Fibroblast of skin of right quadriceps (primary cell): ENCODE measurements around the gene KRR1.

Experiments used
- DNase-seq: peaks from one replicate; pipeline ENCODE4 v3.0.0-alpha.2; 2013

The KRR1 gene

GRCh38 chr12:75511116-75512048 lies at the start of gene KRR1:
Gene KRR1 (minus strand): TSS chr12:75511609. CDS start chr12:75511597, 12 bp downstream.
- peak; percentile 99 for DNase-seq

GRCh38 chr12:75560167-75560566 lies 48.8 kb upstream of the KRR1 start:
- DNase-seq = peak; percentile 55

DNA sequence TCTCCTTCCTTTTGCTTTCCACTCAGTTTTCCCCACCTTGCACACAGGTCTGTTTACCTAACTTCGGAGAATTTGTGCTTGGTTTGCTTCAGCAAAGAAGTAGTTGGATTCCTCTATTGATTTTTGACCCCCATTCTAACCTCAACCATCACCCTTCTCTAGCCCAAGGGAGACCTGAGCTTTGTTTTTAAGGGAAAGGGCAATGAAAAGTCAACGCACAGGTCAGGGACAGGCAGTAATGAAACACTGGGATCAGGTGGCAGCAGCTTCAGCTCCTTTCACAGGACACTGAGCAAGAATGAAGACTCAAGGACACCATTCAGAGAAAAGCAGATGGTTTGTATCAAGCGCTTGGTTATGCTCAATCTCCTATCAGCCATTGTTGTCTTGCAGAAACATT lies 46.9 kb upstream of the KRR1 start:
- DNase-seq = no peak

DNA sequence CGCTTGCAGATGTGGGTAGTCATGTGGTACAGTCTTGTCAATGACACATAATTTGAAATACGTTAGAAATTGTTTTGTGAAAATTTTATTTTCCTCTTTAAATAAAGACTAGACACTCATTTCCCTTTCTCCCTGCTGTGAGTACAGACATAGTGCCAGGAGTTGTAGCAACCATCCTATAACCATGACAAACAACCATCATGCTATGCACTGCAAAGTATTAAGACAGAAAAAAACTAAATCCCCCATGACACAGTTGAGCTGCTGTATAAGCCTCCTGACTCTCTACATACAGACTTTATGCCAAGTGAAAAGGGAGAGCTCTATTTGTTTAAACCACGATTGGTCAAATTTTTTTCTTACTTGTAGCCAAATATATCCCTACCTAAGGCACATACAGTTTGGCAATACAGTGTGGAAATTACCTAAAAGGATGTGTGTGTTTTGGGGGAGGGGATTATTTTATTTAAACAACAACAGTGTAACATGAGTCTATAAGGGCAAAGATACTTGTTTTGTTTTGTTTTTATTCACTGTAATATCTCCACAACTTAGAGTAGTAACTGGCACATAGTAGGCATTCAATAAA lies 45.0 kb upstream of the KRR1 start:
- DNase-seq = peak; percentile 23

GRCh38 chr12:75554556-75554880 lies 43.1 kb upstream of the KRR1 start:
- DNase-seq = no peak

DNA sequence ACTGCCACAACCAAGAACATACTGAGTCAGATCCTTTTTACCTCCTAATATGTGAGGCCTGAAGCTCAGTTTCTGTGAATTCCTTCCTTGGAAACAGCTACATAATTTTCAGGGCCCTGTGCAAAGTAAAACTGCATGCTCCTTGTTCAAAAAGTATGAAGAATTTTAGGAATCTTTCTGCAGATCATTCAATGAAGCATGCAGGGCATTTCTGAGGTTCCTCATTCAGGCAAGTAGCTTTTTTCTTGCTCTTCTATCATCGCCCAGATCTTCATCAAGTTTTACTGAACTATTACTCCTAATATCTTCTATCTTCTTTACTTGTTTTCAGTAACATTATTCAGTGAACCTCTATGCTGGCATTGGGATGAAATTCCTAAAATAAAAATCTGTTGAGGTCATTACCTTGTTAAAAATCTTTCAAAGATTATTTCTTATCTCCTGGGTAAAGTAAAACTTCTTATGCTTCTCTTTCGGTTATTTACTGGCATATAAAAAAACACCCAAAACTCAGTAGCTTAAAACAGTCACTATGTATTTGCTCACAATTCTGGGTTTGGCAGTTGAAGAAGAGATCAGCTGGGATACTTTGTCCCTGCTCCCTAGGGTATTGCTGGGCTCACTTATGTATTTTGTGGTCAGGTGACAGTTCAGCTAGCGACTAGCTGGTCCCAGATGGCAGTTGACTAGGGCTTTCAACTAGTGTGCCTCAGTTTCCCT lies 42.6 kb upstream of the KRR1 start:
- DNase-seq = peak; percentile 56

DNA sequence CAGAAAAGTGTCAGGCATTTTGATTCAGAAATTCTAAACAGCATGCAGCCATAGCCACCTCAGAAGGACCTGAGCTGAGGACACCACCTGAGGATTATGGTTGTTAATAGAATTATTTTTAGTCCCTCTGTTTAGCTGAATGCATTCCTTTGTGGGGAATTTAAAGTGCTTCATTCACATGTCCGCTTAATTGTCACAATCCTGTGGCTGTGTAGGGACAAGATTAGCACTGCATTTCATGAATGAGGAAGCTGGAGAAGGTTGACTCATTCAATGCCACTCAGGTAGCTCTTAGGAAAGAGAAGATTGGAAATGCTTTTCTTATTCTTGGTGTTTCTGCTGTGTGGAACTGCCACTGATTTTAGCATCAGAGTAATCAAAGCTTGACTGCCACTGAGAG lies 42.0 kb upstream of the KRR1 start:
- DNase-seq = peak; percentile 34

DNA sequence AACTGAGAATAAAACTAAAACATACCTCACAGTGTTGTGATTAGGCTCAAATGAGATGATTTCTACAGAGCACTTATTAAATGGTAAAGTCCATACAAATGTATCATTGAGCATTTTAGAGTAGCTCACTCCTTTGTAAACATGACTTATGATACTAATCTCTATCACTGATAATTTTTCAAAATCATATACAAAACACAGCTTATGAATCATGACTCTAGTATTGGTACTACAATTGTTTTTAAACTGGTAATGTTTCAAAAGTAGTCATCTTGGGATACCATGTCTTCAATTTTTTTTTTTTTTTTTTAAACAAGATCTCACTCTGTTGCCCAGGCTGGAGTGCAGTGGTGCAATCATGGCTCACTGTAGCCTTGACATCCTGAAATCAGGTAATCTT lies 40.1 kb upstream of the KRR1 start:
- no peak for DNase-seq

DNA sequence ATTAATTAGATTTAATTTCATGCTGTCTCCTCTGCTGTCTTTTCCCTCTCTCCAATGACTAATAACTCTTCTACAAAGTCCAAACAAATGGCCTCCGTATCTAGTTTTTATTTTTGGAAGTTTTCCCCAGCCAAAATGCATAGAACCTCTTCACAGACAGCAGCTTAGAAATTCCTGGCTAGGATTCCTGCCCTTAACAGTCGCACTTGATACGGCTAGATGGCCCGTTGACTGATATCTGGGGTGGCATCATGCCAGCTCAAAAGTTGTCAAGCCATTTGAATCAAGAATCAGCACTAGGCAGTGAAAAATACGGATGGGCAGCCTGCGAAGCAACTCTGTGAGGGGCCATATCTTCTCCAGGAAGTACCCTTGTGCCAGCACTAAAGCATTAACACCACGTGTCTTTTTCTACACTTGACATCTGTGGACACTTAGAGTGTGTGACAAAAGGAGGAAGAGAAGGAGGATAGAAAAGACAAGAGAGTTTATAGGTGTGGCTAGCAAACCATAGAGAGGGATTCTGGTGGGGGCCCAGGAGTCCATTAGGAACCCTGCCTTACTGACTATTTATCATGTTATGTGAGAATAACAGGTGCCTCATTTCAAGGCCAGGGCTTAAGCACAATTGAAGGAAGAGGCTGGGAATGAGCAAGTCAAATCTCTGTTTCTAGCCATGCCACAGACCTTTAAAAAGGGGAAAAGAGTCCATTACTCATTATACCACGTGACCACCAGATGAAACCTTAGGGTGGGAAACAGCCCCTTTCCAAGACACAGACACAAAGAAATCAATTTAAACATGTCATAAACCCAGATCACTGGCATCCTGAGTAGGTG lies 39.2 kb upstream of the KRR1 start:
- no peak for DNase-seq

DNA sequence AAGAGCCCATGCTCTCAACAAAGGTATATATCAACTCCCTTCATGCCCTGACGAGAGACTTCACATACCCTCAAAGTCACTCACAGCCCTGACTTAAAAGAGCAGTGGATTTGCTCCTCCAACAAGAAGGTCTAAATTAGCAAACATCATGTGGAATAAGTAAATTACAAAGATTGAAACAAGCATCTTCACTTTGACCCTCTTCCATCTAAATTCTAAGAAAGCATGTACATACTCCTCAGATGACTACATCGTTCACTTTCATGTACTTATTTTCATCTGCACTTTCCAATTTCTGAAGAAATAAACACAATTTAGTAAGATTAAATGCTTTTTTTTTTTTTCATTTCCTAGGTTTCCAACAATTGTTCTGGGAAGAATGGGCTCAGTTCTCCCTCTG lies 38.6 kb upstream of the KRR1 start:
- no peak for DNase-seq

- no peak for DNase-seq
Measured at GRCh38 chr12:75548879-75549278, 37.5 kb upstream of the KRR1 start.

- DNase-seq = no peak
Measured at GRCh38 chr12:75545636-75546035, 34.2 kb upstream of the KRR1 start.

DNA sequence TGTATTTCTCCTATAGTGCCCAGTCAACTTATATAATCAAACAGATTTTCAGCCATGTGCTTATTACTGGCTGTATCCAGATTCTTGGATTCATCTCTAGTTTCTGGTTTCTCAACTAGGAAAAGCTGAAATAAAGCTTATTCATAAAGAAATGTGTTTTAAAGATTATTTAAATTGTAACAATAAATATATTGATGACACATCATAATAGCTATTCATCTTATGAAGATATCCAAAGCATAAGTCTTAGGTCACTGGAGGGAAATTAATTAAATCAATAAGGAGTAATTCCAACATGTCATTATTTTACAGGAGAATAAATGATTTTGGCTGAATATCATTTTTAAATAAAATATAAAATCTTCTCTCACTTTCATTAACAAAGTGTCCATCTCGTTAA lies 32.1 kb upstream of the KRR1 start:
- no peak for DNase-seq

DNA sequence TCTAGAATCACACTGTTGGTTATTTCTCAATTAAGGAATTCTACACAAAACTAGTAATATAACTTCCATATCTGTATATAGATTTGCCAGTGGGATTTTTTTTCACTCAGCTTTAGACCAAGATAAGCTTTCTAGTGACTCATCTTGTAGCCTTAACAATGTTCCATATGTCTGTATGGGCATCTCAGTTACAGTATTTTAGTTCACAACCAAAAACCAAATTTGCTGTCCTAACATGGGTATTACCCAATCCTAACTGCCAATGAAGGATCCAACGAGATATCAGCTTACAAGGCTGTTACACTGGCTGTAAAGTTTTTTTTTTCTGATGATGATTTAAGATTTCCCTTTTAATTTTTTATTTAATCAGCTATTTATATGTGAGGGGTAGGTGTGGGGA lies 31.5 kb upstream of the KRR1 start:
- DNase-seq = peak; percentile 11

GRCh38 chr12:75539889-75540288 lies 28.5 kb upstream of the KRR1 start:
- DNase-seq = no peak

DNA sequence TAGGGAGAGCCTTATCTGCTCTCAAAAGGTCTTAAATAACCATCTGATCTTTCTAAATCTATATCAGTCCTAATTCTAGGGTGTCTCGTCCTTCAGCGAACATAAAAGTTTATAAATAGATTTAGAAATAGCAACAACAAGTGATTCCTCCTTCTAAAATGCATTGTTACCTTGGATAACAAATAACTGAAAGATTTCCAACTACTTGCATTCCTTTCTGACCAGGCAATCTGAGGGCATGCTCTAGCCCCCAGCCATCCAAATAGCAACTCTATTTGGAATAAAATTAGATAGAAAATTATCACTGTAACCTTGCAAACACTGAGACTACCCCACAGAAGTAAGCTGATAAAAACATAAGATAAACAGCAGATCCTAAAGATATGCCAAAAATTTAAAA lies 21.8 kb upstream of the KRR1 start:
- no peak for DNase-seq

- DNase-seq = no peak
Measured at GRCh38 chr12:75529826-75530225, 18.4 kb upstream of the KRR1 start.

DNA sequence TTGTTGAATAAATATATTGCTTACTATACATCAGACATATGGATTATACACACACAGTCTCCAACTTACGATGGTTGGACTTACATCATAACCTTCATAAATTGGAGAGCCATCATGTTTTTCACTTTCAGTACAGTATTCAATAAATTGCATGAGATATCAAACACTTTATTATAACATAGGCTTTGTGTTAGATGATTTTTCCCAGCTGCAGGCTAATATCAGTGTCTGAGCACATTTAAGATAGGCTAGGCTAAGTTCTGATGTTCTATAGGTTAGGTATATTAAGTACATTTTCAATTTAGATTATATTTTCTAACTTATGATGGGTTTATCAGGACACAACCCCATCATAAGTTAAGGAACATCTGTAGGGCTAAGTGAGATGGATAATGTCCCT lies 17.9 kb upstream of the KRR1 start:
- DNase-seq = no peak

DNA sequence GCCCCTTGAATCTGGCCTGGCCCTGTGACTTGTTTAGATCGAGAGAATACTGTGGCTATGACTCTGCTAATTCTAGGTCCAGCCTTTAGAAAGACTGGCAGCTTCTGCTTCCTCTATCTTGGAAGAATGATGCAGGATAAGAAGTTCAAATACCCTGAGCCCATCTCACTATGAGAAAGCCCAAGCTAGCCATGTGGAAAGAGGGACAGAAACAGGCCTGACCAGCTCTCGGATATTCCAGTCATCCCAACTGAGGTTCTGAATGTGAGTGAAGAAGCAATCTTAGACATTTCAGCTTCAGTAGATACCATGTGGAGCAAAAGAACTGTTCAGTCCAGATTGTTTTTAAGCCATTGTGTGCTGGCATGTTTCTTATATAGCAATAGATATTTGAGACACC lies 17.3 kb upstream of the KRR1 start:
- no peak for DNase-seq

GRCh38 chr12:75528272-75528671 lies 16.9 kb upstream of the KRR1 start:
- no peak for DNase-seq

- DNase-seq = peak; percentile 71
Measured at GRCh38 chr12:75526655-75527511, 15.5 kb upstream of the KRR1 start.

DNA sequence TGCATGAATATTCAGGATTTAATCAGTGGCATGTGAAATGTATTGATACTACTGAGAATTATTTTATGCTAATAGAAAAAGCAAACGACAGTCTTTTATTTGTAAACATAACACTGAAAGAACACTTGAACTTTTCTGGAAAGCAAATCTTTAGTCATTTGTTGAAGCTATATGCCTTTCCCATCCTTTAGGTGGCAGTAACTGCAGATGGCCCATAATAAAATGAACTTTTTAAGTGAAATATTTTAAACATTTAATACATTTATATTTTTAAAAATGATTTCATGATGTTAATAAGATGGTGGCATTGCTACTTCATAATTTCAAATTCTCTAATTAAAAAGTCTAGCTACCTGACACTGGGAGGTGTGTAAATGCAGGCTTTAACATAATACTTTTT lies 13.9 kb upstream of the KRR1 start:
- no peak for DNase-seq
